Panc1 (cell line): Measurements from ENCODE around the gene WNT2.

Source experiments
- CTCF ChIP-seq: fragments of 450-650 bp; IDR thresholded peaks from 2 replicates; pipeline ENCODE4 v1.5.1; 2017; ENCODE audit warnings: mild to moderate bottlenecking
- POLR2AphosphoS5 ChIP-seq: IDR thresholded peaks from 2 replicates; pipeline ENCODE4 v1.6.1; 2012; ENCODE audit warnings: mild to moderate bottlenecking, low read depth, low read length, moderate library complexity
- REST ChIP-seq, 2 experiments: IDR thresholded peaks; 2 replicates each; pipeline ENCODE4 v1.6.1; 2011 to 2012; ENCODE audit warnings: low read depth in 2 of 2, control low read depth in 1 of 2, low read length in 1 of 2, mild to moderate bottlenecking in 1 of 2, moderate library complexity in 1 of 2; ENCODE audit not compliant: insufficient read depth in 1 of 2
- SIN3A ChIP-seq: IDR thresholded peaks from 2 replicates; pipeline ENCODE4 v1.6.1; 2012; ENCODE audit warnings: low read depth, mild to moderate bottlenecking, low read length, moderate library complexity, borderline replicate concordance; ENCODE audit not compliant: insufficient read depth

GRCh38 chr7:117277576-117277975 is 45.3 kb downstream of the WNT2 start:
- no peak for TF ChIP-seq POLR2AphosphoS5
- no peak for TF ChIP-seq CTCF
- TF ChIP-seq REST (IDR thresholded peaks at IDR 0.05; ENCODE audit: insufficient read depth in 1 of 2, low read depth in 2 of 2, low read length in 1 of 2): no peak
- no peak for TF ChIP-seq SIN3A
